DND-41 (cell line): Measurements from ENCODE around the gene NPHP4.

Experiments
- ATAC-seq: fragments of 200-7000 bp; cut with Tn5 transposase; 3 replicates; pipeline ENCODE4 v1.9.1; 2021; ENCODE audit warnings: low read depth; ENCODE audit not compliant: insufficient read depth
- DNase-seq: peaks from one replicate; pipeline ENCODE4 v3.0.0-alpha.2; 2020
- H2AFZ ChIP-seq: 2 replicates; pipeline ENCODE4 v1.6.0; 2012; ENCODE audit warnings: low read depth, low read length
- H3K27ac ChIP-seq: 2 replicates; pipeline ENCODE4 v1.5.1; 2012; ENCODE audit warnings: low read length, inconsistent platforms
- H3K27me3 ChIP-seq: fragments of 200-600 bp; sonication (generic); 2 replicates; pipeline ENCODE4 v1.6.0; 2012; ENCODE audit warnings: low read length, mild to moderate bottlenecking, inconsistent platforms; ENCODE audit not compliant: insufficient read depth, poor library complexity
- H3K36me3 ChIP-seq: 2 replicates; pipeline ENCODE4 v1.5.1; 2012; ENCODE audit warnings: low read length, inconsistent platforms; ENCODE audit not compliant: insufficient read depth
- H3K4me1 ChIP-seq: 2 replicates; pipeline ENCODE4 v1.5.1; 2012; ENCODE audit warnings: mild to moderate bottlenecking, low read length; ENCODE audit not compliant: insufficient read depth
- H3K4me2 ChIP-seq: 2 replicates; pipeline ENCODE4 v1.6.0; 2012; ENCODE audit warnings: mild to moderate bottlenecking, moderate library complexity, low read length, inconsistent platforms; ENCODE audit not compliant: insufficient read depth
- H3K4me3 ChIP-seq, 2 experiments: fragments of 200-600 bp in 1 of 2; shearing (Covaris generic) in 1 of 2; 2 replicates each; pipeline ENCODE4 v1.5.1; 2012 to 2016; ENCODE audit warnings: inconsistent platforms in 2 of 2, low read length in 2 of 2, mild to moderate bottlenecking in 2 of 2, low read depth in 1 of 2, moderate library complexity in 1 of 2
- H3K79me2 ChIP-seq: 2 replicates; pipeline ENCODE4 v1.6.0; 2012; ENCODE audit warnings: low read length, inconsistent platforms; ENCODE audit not compliant: insufficient read depth
- H3K9ac ChIP-seq: 2 replicates; pipeline ENCODE4 v1.6.0; 2012; ENCODE audit warnings: low read depth, mild to moderate bottlenecking, inconsistent platforms, low read length, moderate library complexity
- H3K9me3 ChIP-seq: 2 replicates; pipeline ENCODE4 v1.5.1; 2012; ENCODE audit warnings: low read length, moderate library complexity, mild to moderate bottlenecking, inconsistent platforms; ENCODE audit not compliant: insufficient read depth, severe bottlenecking
- H4K20me1 ChIP-seq: 2 replicates; pipeline ENCODE4 v1.6.0; 2012; ENCODE audit warnings: low read length; ENCODE audit not compliant: insufficient read depth
- CTCF ChIP-seq: IDR thresholded peaks from 2 replicates; pipeline ENCODE4 v1.5.1; 2012; ENCODE audit warnings: borderline replicate concordance, low read length, moderate library complexity, mild to moderate bottlenecking; ENCODE audit not compliant: poor library complexity, severe bottlenecking; ENCODE audit errors: extremely low read depth
- EZH2 ChIP-seq: IDR thresholded peaks from 3 replicates; pipeline ENCODE4 v1.6.1; 2012; ENCODE audit warnings: borderline replicate concordance, low read depth, mild to moderate bottlenecking, moderate library complexity, low read length, inconsistent platforms; ENCODE audit not compliant: severe bottlenecking

The NPHP4 gene

GRCh38 chr1:5917281-5917590 is 75.0 kb downstream of the NPHP4 start:
- no peak overlapping the region for H2AFZ ChIP-seq
- TF ChIP-seq CTCF: no peak
- TF ChIP-seq EZH2: no peak
- peaks cover 27% of the 10 kb centered on the region for H3K36me3 ChIP-seq
- H3K27ac ChIP-seq: no peak overlapping the region
- H3K9me3 ChIP-seq: no peaks in the 10 kb centered on the region
- H3K79me2 ChIP-seq: no peaks in the 10 kb centered on the region
- H3K9ac ChIP-seq: no peak overlapping the region
- H3K4me1 ChIP-seq: no peaks in the 10 kb centered on the region
- no peak overlapping the region for H3K4me3 ChIP-seq
- ATAC-seq: no peak
- no peaks in the 10 kb centered on the region for H3K27me3 ChIP-seq
- H3K4me2 ChIP-seq: no peak overlapping the region
- no peak for DNase-seq
- peaks cover 8% of the 10 kb centered on the region for H4K20me1 ChIP-seq

GRCh38 chr1:5916572-5917280 is 75.5 kb downstream of the NPHP4 start:
- no peak overlapping the region for H3K27ac ChIP-seq
- H3K27me3 ChIP-seq: no peaks in the 10 kb centered on the region
- H3K4me1 ChIP-seq: no peaks in the 10 kb centered on the region
- peaks cover 8% of the 10 kb centered on the region for H4K20me1 ChIP-seq
- no peaks in the 10 kb centered on the region for H3K9me3 ChIP-seq
- no peaks in the 10 kb centered on the region for H3K79me2 ChIP-seq
- TF ChIP-seq EZH2: no peak
- no peak for TF ChIP-seq CTCF
- peaks cover 28% of the 10 kb centered on the region for H3K36me3 ChIP-seq
- no peak overlapping the region for H3K4me2 ChIP-seq
- no peak for ATAC-seq
- no peak overlapping the region for H2AFZ ChIP-seq
- DNase-seq: no peak
- no peak overlapping the region for H3K9ac ChIP-seq
- no peak overlapping the region for H3K4me3 ChIP-seq

- Histone ChIP-seq H3K27me3 (no peaks in the 10 kb centered on the region), H3K4me3 (no peak overlapping the region), H3K9ac (no peak overlapping the region), H3K36me3 (peaks cover 22% of the 10 kb centered on the region), H4K20me1 (peaks cover 8% of the 10 kb centered on the region), H3K4me1 (no peaks in the 10 kb centered on the region), H3K9me3 (no peaks in the 10 kb centered on the region), H2AFZ (no peak overlapping the region), H3K4me2 (no peak overlapping the region), H3K27ac (no peak overlapping the region), H3K79me2 (no peaks in the 10 kb centered on the region)
- ATAC-seq: peak; percentile 67; the same call in 1 of the 3 replicates
- TF ChIP-seq EZH2 (no peak), CTCF (peak; percentile 70)
- no peak for DNase-seq
These were observed 76.3 kb downstream of the NPHP4 start for GRCh38 chr1:5915587-5916571.
